H9 (cell line): ENCODE data around the gene EPN3. TPM values are rescaled to one million over a fixed set of nuclear protein-coding genes. Genes with fewer than 3 reads are reported as not detected.

Source experiments
- DNase-seq: peaks from one replicate; pipeline ENCODE4 v3.0.0-alpha.2; 2017
- H2AFZ ChIP-seq: one replicate; pipeline ENCODE4 v1.6.1; 2013; ENCODE audit warnings: mild to moderate bottlenecking, low read length, control low read depth, moderate library complexity
- H2AK5ac ChIP-seq: 2 replicates; pipeline ENCODE4 v1.6.1; 2013; ENCODE audit warnings: low read length, control low read depth, mixed read lengths; ENCODE audit not compliant: insufficient read length
- H2BK120ac ChIP-seq: one replicate; pipeline ENCODE4 v1.6.1; 2013; ENCODE audit warnings: low read depth, mild to moderate bottlenecking, low read length, control low read depth, inconsistent platforms; ENCODE audit not compliant: poor library complexity, severe bottlenecking
- H2BK12ac ChIP-seq: 2 replicates; pipeline ENCODE4 v1.6.1; 2013; ENCODE audit warnings: low read length, control low read depth, mixed read lengths, low read depth; ENCODE audit not compliant: insufficient read length
- H2BK15ac ChIP-seq: 2 replicates; pipeline ENCODE4 v1.6.1; 2013; ENCODE audit warnings: low read depth, low read length, control low read depth
- H2BK20ac ChIP-seq: one replicate; pipeline ENCODE4 v1.6.1; 2013; ENCODE audit warnings: low read depth, mild to moderate bottlenecking, low read length, control low read depth, inconsistent platforms; ENCODE audit not compliant: poor library complexity, severe bottlenecking
- H2BK5ac ChIP-seq: 2 replicates; pipeline ENCODE4 v1.6.1; 2013; ENCODE audit warnings: low read length, control low read depth, mixed read lengths; ENCODE audit not compliant: insufficient read length
- H3K14ac ChIP-seq: 2 replicates; pipeline ENCODE4 v1.6.1; 2013; ENCODE audit warnings: low read length, control low read depth; ENCODE audit not compliant: insufficient read depth
- H3K18ac ChIP-seq: 2 replicates; pipeline ENCODE4 v1.6.1; 2013; ENCODE audit warnings: low read depth, mild to moderate bottlenecking, mixed read lengths, low read length, control low read depth; ENCODE audit not compliant: insufficient read length
- H3K23ac ChIP-seq: 2 replicates; pipeline ENCODE4 v1.6.1; 2013; ENCODE audit warnings: low read length, control low read depth, mixed read lengths, low read depth; ENCODE audit not compliant: insufficient read length
- H3K23me2 ChIP-seq: 2 replicates; pipeline ENCODE4 v1.6.1; 2013; ENCODE audit warnings: low read depth, mild to moderate bottlenecking, mixed read lengths, low read length, control low read depth; ENCODE audit not compliant: insufficient read length, poor library complexity, severe bottlenecking
- H3K27ac ChIP-seq: 2 replicates; pipeline ENCODE4 v1.5.1; 2013; ENCODE audit warnings: low read length, control low read depth, mixed read lengths, low read depth; ENCODE audit not compliant: insufficient read length
- H3K27me3 ChIP-seq: 2 replicates; pipeline ENCODE4 v1.6.1; 2013; ENCODE audit warnings: low read length, control low read depth, inconsistent platforms; ENCODE audit not compliant: insufficient read depth
- H3K4ac ChIP-seq: 2 replicates; pipeline ENCODE4 v1.6.1; 2013; ENCODE audit warnings: low read depth, mild to moderate bottlenecking, control low read depth, inconsistent platforms, low read length, moderate library complexity
- H3K4me1 ChIP-seq: 2 replicates; pipeline ENCODE4 v1.6.1; 2013; ENCODE audit warnings: low read length, control low read depth, inconsistent platforms; ENCODE audit not compliant: insufficient read depth
- H3K4me2 ChIP-seq: 2 replicates; pipeline ENCODE4 v1.6.1; 2013; ENCODE audit warnings: low read length, control low read depth, mixed read lengths; ENCODE audit not compliant: insufficient read length, insufficient read depth
- H3K56ac ChIP-seq: 2 replicates; pipeline ENCODE4 v1.6.1; 2013; ENCODE audit warnings: low read depth, mild to moderate bottlenecking, mixed read lengths, low read length, control low read depth; ENCODE audit not compliant: insufficient read length
- H3K79me1 ChIP-seq: 2 replicates; pipeline ENCODE4 v1.6.1; 2013; ENCODE audit warnings: low read depth, mild to moderate bottlenecking, moderate library complexity, low read length, control low read depth, inconsistent platforms; ENCODE audit not compliant: insufficient read depth, poor library complexity, severe bottlenecking
- H3K79me2 ChIP-seq: 2 replicates; pipeline ENCODE4 v1.6.1; 2013; ENCODE audit warnings: low read length, control low read depth, inconsistent platforms; ENCODE audit not compliant: insufficient read depth
- H3K9ac ChIP-seq: 2 replicates; pipeline ENCODE4 v1.6.1; 2013; ENCODE audit warnings: low read length, control low read depth, mixed read lengths; ENCODE audit not compliant: insufficient read length; ENCODE audit errors: extremely low read depth
- H3K9me3 ChIP-seq: one replicate; pipeline ENCODE4 v1.6.1; 2013; ENCODE audit warnings: low read depth, low read length, inconsistent platforms; ENCODE audit not compliant: control insufficient read depth
- H3T11ph ChIP-seq: one replicate; pipeline ENCODE4 v1.6.1; 2013; ENCODE audit warnings: mild to moderate bottlenecking, low read length, control low read depth, inconsistent platforms
- H4K20me1 ChIP-seq: one replicate; pipeline ENCODE4 v1.6.1; 2013; ENCODE audit not compliant: control insufficient read depth, insufficient read length, insufficient read depth
- H4K5ac ChIP-seq: 2 replicates; pipeline ENCODE4 v1.6.1; 2013; ENCODE audit warnings: low read depth, mild to moderate bottlenecking, mixed read lengths, low read length, control low read depth; ENCODE audit not compliant: insufficient read length
- H4K8ac ChIP-seq: replicated peaks from 2 replicates; pipeline ENCODE4 v1.6.1; 2013; ENCODE audit warnings: low read length, control low read depth, mixed read lengths, low read depth; ENCODE audit not compliant: insufficient read length
- H4K91ac ChIP-seq: 2 replicates; pipeline ENCODE4 v1.6.1; 2013; ENCODE audit warnings: low read depth, mild to moderate bottlenecking, moderate library complexity, mixed read lengths, low read length, control low read depth; ENCODE audit not compliant: insufficient read length
- H3K27ac Mint-ChIP-seq, 3 experiments: 2 replicates in 2 of 3; 3 replicates in 1 of 3; pipeline ENCODE4 v1.8.0; 2020 to 2021; ENCODE audit warnings: mixed read lengths in 3 of 3, mild to moderate bottlenecking in 1 of 3, moderate library complexity in 1 of 3
- H3K27me3 Mint-ChIP-seq: 2 replicates; pipeline ENCODE4 v1.8.0; 2021; ENCODE audit warnings: low read depth, mild to moderate bottlenecking, moderate library complexity, mixed read lengths
- H3K36me3 Mint-ChIP-seq, 3 experiments: 2 replicates in 2 of 3; 3 replicates in 1 of 3; pipeline ENCODE4 v1.8.0; 2020 to 2021; ENCODE audit warnings: low read depth in 3 of 3, mixed read lengths in 3 of 3; ENCODE audit not compliant: insufficient read depth in 1 of 3
- H3K4me1 Mint-ChIP-seq, 2 experiments: 2 replicates each; pipeline ENCODE4 v1.8.0; 2020; ENCODE audit warnings: mixed read lengths in 2 of 2
- H3K4me3 Mint-ChIP-seq, 2 experiments: 2 replicates in 1 of 2; 3 replicates in 1 of 2; pipeline ENCODE4 v1.8.0; 2020 to 2021; ENCODE audit warnings: mild to moderate bottlenecking in 2 of 2, mixed read lengths in 2 of 2, moderate library complexity in 1 of 2
- H3K9me3 Mint-ChIP-seq, 2 experiments: 2 replicates in 1 of 2; 3 replicates in 1 of 2; pipeline ENCODE4 v1.8.0; 2020; ENCODE audit warnings: mild to moderate bottlenecking in 2 of 2, mixed read lengths in 2 of 2, moderate library complexity in 1 of 2
- CTCF ChIP-seq: fragments of 200-600 bp; sonication (generic); conservative IDR thresholded peaks from 3 replicates; pipeline ENCODE4 v1.8.0; 2021; ENCODE audit warnings: antibody characterized with exemption, mild to moderate bottlenecking
- WGBS: extraction: QIAGEN DNeasy Blood & Tissue Kit; methylation state at CpG from one replicate; pipeline ENCODE4 v1.1.7; 2013; ENCODE audit warnings: missing lambda C conversion rate, low lambda C conversion rate, mixed read lengths; ENCODE audit not compliant: insufficient read length; ENCODE audit errors: extremely low coverage; 5-methylcytosine and 5-hydroxymethylcytosine counted together
- total RNA-seq: library from RNA; stranded (reverse); gene quantifications from 2 replicates; pipeline ENCODE4 v1.2.1, GENCODE V29; 2021

The EPN3 gene
- total RNA-seq, 1 experiment from 2014 or later = 1.9 TPM

GRCh38 chr17:50580646-50581045 is 48.1 kb downstream of the EPN3 start:
- no peak overlapping the region for H2BK15ac ChIP-seq
- no peak for DNase-seq
- H3K18ac ChIP-seq = no peak overlapping the region
- no peak overlapping the region for H4K91ac ChIP-seq
- no peak overlapping the region for H4K5ac ChIP-seq
- H3K27me3 Mint-ChIP-seq = peaks cover 20% of the 10 kb centered on the region
- H3K56ac ChIP-seq = no peak overlapping the region
- H3K23ac ChIP-seq = no peak overlapping the region
- no CpG with 5 or more reads among the region's 9 CpGs for WGBS
- no peak overlapping the region for H3K27ac ChIP-seq
- TF ChIP-seq CTCF = no peak
- no peak overlapping the region for H2BK120ac ChIP-seq
- H2BK5ac ChIP-seq = no peak overlapping the region
- H4K20me1 ChIP-seq = peaks cover 2% of the 10 kb centered on the region
- H3K4me1 ChIP-seq = no peaks in the 10 kb centered on the region; the same call in 1 of the 2 replicates
- no peaks in the 10 kb centered on the region; the same call in 1 of the 2 replicates for H3K27me3 ChIP-seq
- no peak overlapping the region for H3K4me2 ChIP-seq
- H3K4me3 Mint-ChIP-seq = no peak overlapping the region
- no peaks in the 10 kb centered on the region for H3K9me3 ChIP-seq
- no peaks in the 10 kb centered on the region for H3K79me1 ChIP-seq
- no peak overlapping the region for H2AFZ ChIP-seq
- peak overlapping the region; percentile 7; the same call in 1 of the 2 replicates for H3K14ac ChIP-seq
- H3K36me3 Mint-ChIP-seq = peaks cover 0 to 4% (median 0%) of the 10 kb centered on the region in 3 experiments; a peak in 4 of 7 replicates
- H2BK20ac ChIP-seq = no peak overlapping the region
- H3K4me1 Mint-ChIP-seq = peaks cover 26 to 49% of the 10 kb centered on the region in 2 experiments
- no peak overlapping the region for H3K9ac ChIP-seq
- no peaks in the 10 kb centered on the region for H3K79me2 ChIP-seq
- no peak overlapping the region for H2AK5ac ChIP-seq
- no peaks in the 10 kb centered on the region for H3K9me3 Mint-ChIP-seq
- H3K27ac Mint-ChIP-seq = no peak overlapping the region
- no peaks in the 10 kb centered on the region for H3K23me2 ChIP-seq
- no peak overlapping the region for H4K8ac ChIP-seq
- H3T11ph ChIP-seq = no peak overlapping the region
- no peak overlapping the region for H2BK12ac ChIP-seq
- H3K4ac ChIP-seq = no peak overlapping the region
